Calu3 (cell line): ENCODE data around the gene BMERB1. TPM values are rescaled to one million over a fixed set of nuclear protein-coding genes. Genes with fewer than 3 reads are reported as not detected.

Experiments used
- BruUV-seq: library from RNA; stranded (reverse); fragments of 400-500 nt; replicated peaks from 2 replicates; lab custom pipeline; 2021; lab: Mats Ljungman, UMichigan
- CTCF ChIA-PET: fragments of 300-600 bp; sonication (Branson Sonifier 250); formaldehyde crosslinking; loops from one replicate; lab custom pipeline; 2022; ENCODE audit warnings: antibody characterized with exemption; lab: Charles Lee
- DNase-seq: peaks from one replicate; pipeline ENCODE4 v3.0.0; 2022
- H3K27ac Mint-ChIP-seq: one replicate; pipeline ENCODE4 v1.8.0; 2022; ENCODE audit warnings: mixed read lengths; ENCODE audit not compliant: unreplicated experiment
- H3K27me3 Mint-ChIP-seq: one replicate; pipeline ENCODE4 v1.8.0; 2022; ENCODE audit warnings: mixed read lengths; ENCODE audit not compliant: unreplicated experiment
- H3K36me3 Mint-ChIP-seq: one replicate; pipeline ENCODE4 v1.8.0; 2022; ENCODE audit warnings: mild to moderate bottlenecking, moderate library complexity, mixed read lengths; ENCODE audit not compliant: insufficient read depth, unreplicated experiment
- H3K4me1 Mint-ChIP-seq: one replicate; pipeline ENCODE4 v1.8.0; 2022; ENCODE audit warnings: mild to moderate bottlenecking, low read depth, mixed read lengths; ENCODE audit not compliant: unreplicated experiment
- H3K4me3 Mint-ChIP-seq: one replicate; pipeline ENCODE4 v1.8.0; 2022; ENCODE audit warnings: mild to moderate bottlenecking, low read depth, moderate library complexity, mixed read lengths; ENCODE audit not compliant: unreplicated experiment
- H3K9me3 Mint-ChIP-seq: one replicate; pipeline ENCODE4 v1.8.0; 2022; ENCODE audit warnings: low read depth, mixed read lengths; ENCODE audit not compliant: unreplicated experiment
- CTCF ChIP-seq: fragments of 200-600 bp; IDR thresholded peaks from one replicate; pipeline ENCODE4 v1.8.0; 2022; ENCODE audit warnings: antibody characterized with exemption; ENCODE audit not compliant: unreplicated experiment
- intact Hi-C: fragments of 100-400 bp; cut with micrococcal nuclease; formaldehyde crosslinking; loops from one replicate; pipeline ENCODE4 v1.10.0; 2022; ENCODE audit not compliant: unreplicated experiment
- total RNA-seq: library from RNA; stranded (reverse); gene quantifications from 2 replicates; pipeline ENCODE4 v1.2.3, GENCODE V29; 2022

The BMERB1 gene
- total RNA-seq, 1 experiment from 2014 or later = 3.0 TPM

GRCh38 chr16:15533386-15533785, 99.0 kb downstream of the BMERB1 start:
- BruUV-seq = no TSS peak
- intact Hi-C loops = no loop called here
- CTCF ChIA-PET = no interaction called here

GRCh38 chr16:15535772-15536171, 101.4 kb downstream of the BMERB1 start:
- intact Hi-C loops = no loop called here
- Mint-ChIP-seq H3K27me3 (peaks cover 30% of the 10 kb centered on the region), H3K4me1 (no peaks in the 10 kb centered on the region), H3K4me3 (no peak overlapping the region), H3K36me3 (no peaks in the 10 kb centered on the region), H3K9me3 (no peaks in the 10 kb centered on the region), H3K27ac (no peak overlapping the region)
- CTCF ChIA-PET = no interaction called here
- no peak for TF ChIP-seq CTCF
- BruUV-seq = no TSS peak
- DNase-seq = no peak

More at GRCh38 chr16:15533386-15533785, 99.0 kb downstream of the BMERB1 start:
- Mint-ChIP-seq H3K27me3 (peaks cover 30% of the 10 kb centered on the region), H3K4me3 (no peak overlapping the region), H3K36me3 (no peaks in the 10 kb centered on the region), H3K9me3 (no peaks in the 10 kb centered on the region), H3K4me1 (no peaks in the 10 kb centered on the region), H3K27ac (no peak overlapping the region)
- no peak for TF ChIP-seq CTCF
- no peak for DNase-seq

- Mint-ChIP-seq H3K4me1 (no peaks in the 10 kb centered on the region), H3K36me3 (no peaks in the 10 kb centered on the region), H3K9me3 (no peaks in the 10 kb centered on the region), H3K4me3 (no peak overlapping the region), H3K27me3 (peaks cover 30% of the 10 kb centered on the region), H3K27ac (no peak overlapping the region)
- no peak for DNase-seq
- CTCF ChIA-PET = no interaction called here
- BruUV-seq = no TSS peak
- no peak for TF ChIP-seq CTCF
- intact Hi-C loops = no loop called here
Measured at GRCh38 chr16:15536843-15537242, 102.5 kb downstream of the BMERB1 start.

GRCh38 chr16:15538507-15538906, 104.1 kb downstream of the BMERB1 start:
- Mint-ChIP-seq H3K4me3 (no peak overlapping the region), H3K36me3 (no peaks in the 10 kb centered on the region), H3K27me3 (peaks cover 30% of the 10 kb centered on the region), H3K9me3 (no peaks in the 10 kb centered on the region), H3K27ac (no peak overlapping the region), H3K4me1 (no peaks in the 10 kb centered on the region)
- TF ChIP-seq CTCF = no peak
- BruUV-seq = no TSS peak
- DNase-seq = no peak
- intact Hi-C loops = no loop called here
- CTCF ChIA-PET = interaction anchor here (0.7 kb wide), 1 partner anchor 1912 kb away, joined by 3 read pairs; no protein-coding TSS in a partner anchor
